IMR-90 (cell line): ENCODE results near the gene ZNF2. TPM values are rescaled to one million over a fixed set of nuclear protein-coding genes. Genes with fewer than 3 reads are reported as not detected.

Experiments
- ATAC-seq: fragments of 200-7000 bp; cut with Tn5 transposase; 2 replicates; pipeline ENCODE4 v1.9.1; 2020; ENCODE audit warnings: low read depth, mild to moderate bottlenecking, moderate library complexity
- BruUV-seq: library from RNA; stranded (reverse); fragments of 400-500 nt; replicated peaks from 2 replicates; lab custom pipeline; 2021; lab: Mats Ljungman, UMichigan
- CTCF ChIA-PET: fragments of 300-600 bp; formaldehyde crosslinking; extraction: SDS; loops from one replicate; lab custom pipeline; 2021; ENCODE audit warnings: antibody characterized with exemption; lab: Yijun Ruan, JAX
- POLR2A ChIA-PET: fragments of 300-600 bp; sonication (Branson Sonifier 250); formaldehyde crosslinking; loops from one replicate; lab custom pipeline; 2022; ENCODE audit warnings: antibody characterized with exemption; ENCODE audit not compliant: unreplicated experiment; lab: Charles Lee
- DNase-seq: peaks from one replicate; pipeline ENCODE4 v3.0.0; 2013
- H2AFZ ChIP-seq: replicated peaks from 2 replicates; pipeline ENCODE3; 2013; ENCODE audit warnings: low read length, mild to moderate bottlenecking; ENCODE audit not compliant: poor library complexity
- H2AK5ac ChIP-seq: 2 replicates; pipeline ENCODE4 v1.6.1; 2013; ENCODE audit warnings: low read depth, low read length, inconsistent platforms
- H2AK9ac ChIP-seq: replicated peaks from 2 replicates; pipeline ENCODE3; 2013; ENCODE audit warnings: mild to moderate bottlenecking, low read depth, low read length, moderate library complexity; ENCODE audit not compliant: poor library complexity
- H2BK120ac ChIP-seq: 2 replicates; pipeline ENCODE4 v1.6.1; 2013; ENCODE audit warnings: low read depth, low read length, inconsistent platforms
- H2BK15ac ChIP-seq: 3 replicates; pipeline ENCODE4 v1.6.1; 2013; ENCODE audit warnings: low read depth, low read length, inconsistent platforms
- H2BK20ac ChIP-seq: 2 replicates; pipeline ENCODE4 v1.6.1; 2013; ENCODE audit warnings: low read depth, mild to moderate bottlenecking, inconsistent platforms, low read length, moderate library complexity
- H2BK5ac ChIP-seq: 2 replicates; pipeline ENCODE4 v1.6.1; 2013; ENCODE audit warnings: mild to moderate bottlenecking, low read depth, low read length, inconsistent platforms; ENCODE audit not compliant: poor library complexity, severe bottlenecking
- H3K14ac ChIP-seq: replicated peaks from 2 replicates; pipeline ENCODE4 v1.6.1; 2013; ENCODE audit warnings: low read depth, low read length, inconsistent platforms
- H3K18ac ChIP-seq: 2 replicates; pipeline ENCODE4 v1.6.1; 2013; ENCODE audit warnings: low read depth, low read length, control low read depth
- H3K23ac ChIP-seq: 2 replicates; pipeline ENCODE4 v1.6.1; 2013; ENCODE audit warnings: low read depth, low read length, inconsistent platforms
- H3K27ac ChIP-seq: 2 replicates; pipeline ENCODE4 v1.5.1; 2013; ENCODE audit warnings: mild to moderate bottlenecking, control low read depth, low read length; ENCODE audit not compliant: insufficient read depth
- H3K27me3 ChIP-seq: 2 replicates; pipeline ENCODE4 v1.6.1; 2013; ENCODE audit warnings: low read length; ENCODE audit not compliant: control insufficient read depth, insufficient read depth
- H3K36me3 ChIP-seq: 2 replicates; pipeline ENCODE4 v1.6.1; 2013; ENCODE audit warnings: low read length, mixed read lengths; ENCODE audit not compliant: control insufficient read depth, insufficient read depth
- H3K4ac ChIP-seq: 2 replicates; pipeline ENCODE4 v1.6.1; 2013; ENCODE audit warnings: low read depth, low read length, inconsistent platforms
- H3K4me1 ChIP-seq: 2 replicates; pipeline ENCODE4 v1.6.1; 2013; ENCODE audit warnings: low read length, mixed read lengths; ENCODE audit not compliant: control insufficient read depth, insufficient read depth
- H3K4me2 ChIP-seq: 2 replicates; pipeline ENCODE4 v1.6.1; 2013; ENCODE audit warnings: low read depth, mild to moderate bottlenecking, control low read depth, low read length, moderate library complexity
- H3K4me3 ChIP-seq: 2 replicates; pipeline ENCODE4 v1.5.1; 2013; ENCODE audit warnings: low read depth, mild to moderate bottlenecking, control low read depth, low read length, moderate library complexity; ENCODE audit not compliant: insufficient read depth
- H3K56ac ChIP-seq: 2 replicates; pipeline ENCODE4 v1.6.1; 2013; ENCODE audit warnings: low read length, inconsistent platforms; ENCODE audit not compliant: insufficient read depth; ENCODE audit errors: extremely low read depth
- H3K79me1 ChIP-seq, 2 experiments: 2 replicates each; pipeline ENCODE4 v1.6.1; 2013; ENCODE audit warnings: low read length in 2 of 2, inconsistent platforms in 1 of 2, low read depth in 1 of 2
- H3K9ac ChIP-seq: 2 replicates; pipeline ENCODE4 v1.6.1; 2013; ENCODE audit warnings: low read depth, low read length, control low read depth
- H3K9me1 ChIP-seq: 2 replicates; pipeline ENCODE4 v1.6.1; 2013; ENCODE audit warnings: low read length, inconsistent platforms; ENCODE audit not compliant: insufficient read depth
- H3K9me3 ChIP-seq: 2 replicates; pipeline ENCODE4 v1.6.1; 2013; ENCODE audit warnings: low read length; ENCODE audit not compliant: control insufficient read depth, insufficient read depth
- H4K20me1 ChIP-seq: 2 replicates; pipeline ENCODE4 v1.6.1; 2013; ENCODE audit warnings: low read length, inconsistent platforms; ENCODE audit not compliant: insufficient read depth
- H4K5ac ChIP-seq: 2 replicates; pipeline ENCODE4 v1.6.1; 2013; ENCODE audit warnings: mild to moderate bottlenecking, low read depth, low read length, control low read depth
- H4K8ac ChIP-seq, 2 experiments: 2 replicates each; pipeline ENCODE4 v1.6.1; 2013; ENCODE audit warnings: low read depth in 2 of 2, low read length in 2 of 2, control low read depth in 1 of 2, inconsistent platforms in 1 of 2
- H4K91ac ChIP-seq: 2 replicates; pipeline ENCODE4 v1.6.1; 2013; ENCODE audit warnings: low read depth, low read length, inconsistent platforms; ENCODE audit not compliant: insufficient read depth
- MAFK ChIP-seq: IDR thresholded peaks from 2 replicates; pipeline ENCODE4 v1.6.1; 2012; ENCODE audit warnings: low read depth, low read length, improper control_type of control experiment
- POLR2A ChIP-seq: IDR thresholded peaks from 2 replicates; pipeline ENCODE4 v1.6.1; 2012; ENCODE audit warnings: mild to moderate bottlenecking, low read depth, low read length
- RAD21 ChIP-seq: IDR thresholded peaks from 2 replicates; pipeline ENCODE4 v1.6.1; 2012; ENCODE audit warnings: low read length, improper control_type of control experiment
- RCOR1 ChIP-seq: IDR thresholded peaks from 2 replicates; pipeline ENCODE4 v1.6.1; 2012; ENCODE audit warnings: mild to moderate bottlenecking, low read length, improper control_type of control experiment; ENCODE audit not compliant: insufficient replicate concordance
- RFX5 ChIP-seq: IDR thresholded peaks from 2 replicates; pipeline ENCODE4 v1.8.0; 2012; ENCODE audit warnings: low read depth, mild to moderate bottlenecking, low read length, moderate library complexity
- dilution Hi-C: fragments of 300-500 bp; cut with HindIII; formaldehyde crosslinking; loops from one replicate; pipeline ENCODE4 v1.14.3; 2018; ENCODE audit warnings: low sequenced_read_pairs; ENCODE audit not compliant: unreplicated experiment
- in situ Hi-C: fragments of 300-500 bp; cut with MboI; formaldehyde crosslinking; loops from 3 replicates; pipeline ENCODE4 v1.14.3; 2019; ENCODE audit warnings: low sequenced_read_pairs, inconsistent platforms, mixed read lengths
- intact Hi-C: fragments of 100-400 bp; cut with micrococcal nuclease; formaldehyde crosslinking; loops from 2 replicates; pipeline ENCODE4 v1.10.0; 2022
- polyA plus RNA-seq, 3 experiments: library from polyadenylated mRNA; depleted of rRNA; stranded (reverse); fragments of >200 nt; gene quantifications; 2 replicates each; pipeline ENCODE4 v1.2.3, GENCODE V29; 2012; ENCODE audit warnings: low replicate concordance in 1 of 3
- total RNA-seq: library from RNA; depleted of rRNA; stranded (reverse); fragments of >200 nt; gene quantifications from 2 replicates; pipeline ENCODE4 v1.2.3, GENCODE V29; 2012
- TF ChIP-seq, protein P1 (sequence below): conservative IDR thresholded peaks from 2 replicates; pipeline ENCODE4 v1.5.1; 2012; ENCODE audit warnings: mild to moderate bottlenecking, low read depth, low read length, improper control_type of control experiment

Gene ZNF2
- total and polyA plus RNA-seq, 2 of the 4 experiments (the other 2 are of a cell fraction) = 2.7 to 7.3 TPM

DNA sequence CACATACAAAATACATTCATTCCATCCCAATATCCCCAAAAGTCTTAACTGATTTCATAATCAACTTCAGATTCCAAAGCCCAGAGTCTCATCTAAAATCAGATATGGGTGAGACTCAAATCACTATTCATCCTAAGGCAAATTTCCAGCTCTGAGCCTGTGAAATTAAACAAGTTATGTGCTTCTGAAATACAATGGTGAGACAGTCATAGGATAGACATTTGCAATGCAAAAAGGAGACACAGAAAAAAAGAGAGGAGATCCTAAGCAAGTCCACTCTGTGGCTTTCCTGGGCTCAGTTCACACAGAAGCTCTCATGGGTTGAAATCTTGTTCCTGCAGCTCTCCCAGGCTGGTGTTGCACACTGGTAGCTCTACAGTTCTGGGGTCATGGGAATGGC is 60.0 kb downstream of the ZNF2 start:
- Histone ChIP-seq H4K91ac (no peak overlapping the region), H4K8ac (no peak overlapping the region), H3K23ac (no peak overlapping the region), H3K79me1 (no peaks in the 10 kb centered on the region), H3K27ac (no peak overlapping the region), H3K9ac (no peak overlapping the region), H3K36me3 (no peaks in the 10 kb centered on the region), H2BK15ac (no peak overlapping the region), H3K18ac (no peak overlapping the region), H2BK120ac (no peak overlapping the region), H2AK5ac (no peak overlapping the region), H3K9me1 (no peaks in the 10 kb centered on the region), H2BK5ac (no peak overlapping the region), H3K14ac (no peak overlapping the region), H3K4me1 (no peaks in the 10 kb centered on the region), H3K4ac (no peak overlapping the region), H3K56ac (no peak overlapping the region), H3K4me3 (no peak overlapping the region), H3K27me3 (no peaks in the 10 kb centered on the region), H2AFZ (no peak overlapping the region), H2BK20ac (no peak overlapping the region), H4K20me1 (no peaks in the 10 kb centered on the region), H2AK9ac (no peak overlapping the region), H3K9me3 (peaks cover 18% of the 10 kb centered on the region), H4K5ac (no peak overlapping the region), H3K4me2 (no peak overlapping the region)
- dilution Hi-C loops = no loop called here
- ChIA-PET CTCF (no interaction called here), POLR2A (no interaction called here)
- ATAC-seq (no peak), DNase-seq (peak; percentile 7)
- in situ Hi-C loops = no loop called here
- TF ChIP-seq, protein P1, sequence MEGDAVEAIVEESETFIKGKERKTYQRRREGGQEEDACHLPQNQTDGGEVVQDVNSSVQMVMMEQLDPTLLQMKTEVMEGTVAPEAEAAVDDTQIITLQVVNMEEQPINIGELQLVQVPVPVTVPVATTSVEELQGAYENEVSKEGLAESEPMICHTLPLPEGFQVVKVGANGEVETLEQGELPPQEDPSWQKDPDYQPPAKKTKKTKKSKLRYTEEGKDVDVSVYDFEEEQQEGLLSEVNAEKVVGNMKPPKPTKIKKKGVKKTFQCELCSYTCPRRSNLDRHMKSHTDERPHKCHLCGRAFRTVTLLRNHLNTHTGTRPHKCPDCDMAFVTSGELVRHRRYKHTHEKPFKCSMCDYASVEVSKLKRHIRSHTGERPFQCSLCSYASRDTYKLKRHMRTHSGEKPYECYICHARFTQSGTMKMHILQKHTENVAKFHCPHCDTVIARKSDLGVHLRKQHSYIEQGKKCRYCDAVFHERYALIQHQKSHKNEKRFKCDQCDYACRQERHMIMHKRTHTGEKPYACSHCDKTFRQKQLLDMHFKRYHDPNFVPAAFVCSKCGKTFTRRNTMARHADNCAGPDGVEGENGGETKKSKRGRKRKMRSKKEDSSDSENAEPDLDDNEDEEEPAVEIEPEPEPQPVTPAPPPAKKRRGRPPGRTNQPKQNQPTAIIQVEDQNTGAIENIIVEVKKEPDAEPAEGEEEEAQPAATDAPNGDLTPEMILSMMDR = no peak
- TF ChIP-seq MAFK (no peak), POLR2A (no peak), RAD21 (no peak), RCOR1 (no peak), RFX5 (no peak)
- intact Hi-C loops = no loop called here
- no TSS peak for BruUV-seq
